ENCODE results near the gene MAP3K12. TPM values are rescaled to one million over a fixed set of nuclear protein-coding genes. Genes with fewer than 3 reads are reported as not detected.
"Not testable (repeated sequence)": the region's sequence is repeated elsewhere in the genome, so short reads cannot be mapped to it uniquely, and the experiment has no call there.

MAP3K12 gene
- total RNA-seq, 2 donors from 2014 or later, result 3.2 to 3.8 TPM

- Histone ChIP-seq H3K9ac (ENCODE audit: low read depth in 2 of 2, low read length in 2 of 2) (peak within 1 kb of the TSS; percentile 80 to 88), H3K4me3 (peak within 1 kb of the TSS; percentile 81), H3K9me3 (no peaks in the 10 kb centered on the region), H3K36me3 (no peaks in the 10 kb centered on the region), H3K27ac (peak within 1 kb of the TSS; percentile 95), H3K4me1 (peaks cover 4% of the 10 kb centered on the region), H3K27me3 (no peaks in the 10 kb centered on the region)
- peak; percentile 99 for DNase-seq
- TF ChIP-seq CTCF (IDR thresholded peaks at IDR 0.05), result no peak
- intact Hi-C loops (cut with DNase I), result no loop called here
These were observed 58.0 kb downstream of the MAP3K12 start, which contains the start of gene PRR13 for GRCh38 chr12:53441040-53441833. TSS of gene PRR13 (plus strand) at chr12:53441734. CDS start at chr12:53442715, 981 bp downstream.

GRCh38 chr12:53439582-53439981, 59.7 kb downstream of the MAP3K12 start:
- DNase-seq; intact Hi-C loops (cut with DNase I): not testable (repeated sequence)

GRCh38 chr12:53435326-53435725, 63.9 kb downstream of the MAP3K12 start:
- H3K27me3 ChIP-seq; H3K9ac ChIP-seq (ENCODE audit: low read depth in 2 of 2, low read length in 2 of 2); H3K4me1 ChIP-seq; H3K36me3 ChIP-seq; H3K27ac ChIP-seq; H3K4me3 ChIP-seq; H3K9me3 ChIP-seq; intact Hi-C loops (cut with DNase I); DNase-seq: not testable (repeated sequence)

More at GRCh38 chr12:53439582-53439981, 59.7 kb downstream of the MAP3K12 start:
- H3K27ac ChIP-seq; H3K36me3 ChIP-seq; H3K9ac ChIP-seq (ENCODE audit: low read depth in 2 of 2, low read length in 2 of 2); H3K4me3 ChIP-seq; H3K4me1 ChIP-seq; H3K27me3 ChIP-seq; H3K9me3 ChIP-seq: not testable (repeated sequence)

GRCh38 chr12:53431187-53431586, 68.1 kb downstream of the MAP3K12 start:
- Histone ChIP-seq H3K4me3 (no peak overlapping the region), H3K36me3 (no peaks in the 10 kb centered on the region), H3K27me3 (no peaks in the 10 kb centered on the region), H3K9ac (ENCODE audit: low read depth in 2 of 2, low read length in 2 of 2) (no peak overlapping the region), H3K9me3 (no peaks in the 10 kb centered on the region), H3K4me1 (no peaks in the 10 kb centered on the region), H3K27ac (no peak overlapping the region)
- intact Hi-C loops (cut with DNase I), result no loop called here
- no peak for TF ChIP-seq CTCF (IDR thresholded peaks at IDR 0.05)
- DNase-seq, result no peak

GRCh38 chr12:53430116-53430515, 69.1 kb downstream of the MAP3K12 start:
- no peak overlapping the region for H3K9ac ChIP-seq (ENCODE audit: low read depth in 2 of 2, low read length in 2 of 2)
- H3K27ac ChIP-seq, result no peak overlapping the region
- DNase-seq, result no peak
- no peaks in the 10 kb centered on the region for H3K9me3 ChIP-seq
- H3K4me1 ChIP-seq, result no peaks in the 10 kb centered on the region
- intact Hi-C loops (cut with DNase I), result no loop called here
- no peak for TF ChIP-seq CTCF (IDR thresholded peaks at IDR 0.05)
- no peaks in the 10 kb centered on the region for H3K27me3 ChIP-seq
- H3K4me3 ChIP-seq, result no peak overlapping the region
- H3K36me3 ChIP-seq, result no peaks in the 10 kb centered on the region

Other genes with a start within 250 kb of the MAP3K12 start
- gene ESPL1, start 231.2 kb downstream of the MAP3K12 start, total RNA-seq, result 10 to 100 TPM in 1 of 2 donors, 1 to 10 TPM in 1; 9.6 to 34.6 TPM
- gene PFDN5, start 203.9 kb downstream of the MAP3K12 start, total RNA-seq, result 100 to 1,000 TPM; 247 to 305 TPM
- gene MYG1, start 199.8 kb downstream of the MAP3K12 start, total RNA-seq, result 10 to 100 TPM; 37.4 to 60.6 TPM
- 10 to 100 TPM; 36.4 to 61.4 TPM for gene AAAS, start 177.8 kb downstream of the MAP3K12 start, total RNA-seq
- gene SP7, start 163.1 kb downstream of the MAP3K12 start, total RNA-seq, result not detected
- 10 to 100 TPM; 83.6 to 96.8 TPM for gene SP1, start 119.3 kb downstream of the MAP3K12 start, total RNA-seq
- gene AMHR2, start 75.6 kb downstream of the MAP3K12 start, total RNA-seq, result under 1 TPM in 1 of 2 donors, not detected in 1; 0.17 TPM
- gene PRR13, start 57.7 kb downstream of the MAP3K12 start, total RNA-seq, result 100 to 1,000 TPM; 331 to 504 TPM
- gene PCBP2, start 47.4 kb downstream of the MAP3K12 start, total RNA-seq, result 100 to 1,000 TPM; 579 to 596 TPM
- 10 to 100 TPM; 20.7 to 36.9 TPM for gene TARBP2, start 1.8 kb upstream of the MAP3K12 start, total RNA-seq
- not detected for gene NPFF, start 8.0 kb upstream of the MAP3K12 start, total RNA-seq
- 10 to 100 TPM; 31.1 to 38.5 TPM for gene ATF7, start 126.9 kb upstream of the MAP3K12 start, total RNA-seq
- gene ATP5MC2, start 176.6 kb upstream of the MAP3K12 start, total RNA-seq, result 100 to 1,000 TPM; 346 to 392 TPM
- 10 to 100 TPM; 36.0 to 64.5 TPM for gene CALCOCO1, start 228.0 kb upstream of the MAP3K12 start, total RNA-seq

All from colonic mucosa (tissue), 4 donors.